Sigmoid colon (tissue), 7 donors: ENCODE results near the gene SLC38A3. TPM values are rescaled to one million over a fixed set of nuclear protein-coding genes. Genes with fewer than 3 reads are reported as not detected.

Source experiments
- DNase-seq: peaks from one replicate; pipeline ENCODE4 v3.0.0-alpha.2; 2019
- H3K27ac ChIP-seq, 4 donors: fragments of 200-600 bp; sonication (generic); one replicate each; pipeline ENCODE4 v1.5.1; 2016 to 2019; ENCODE audit warnings: mild to moderate bottlenecking in 1 of 4
- H3K27me3 ChIP-seq, 3 donors: fragments of 200-600 bp; sonication (generic); one replicate each; pipeline ENCODE4 v1.5.1; 2019; ENCODE audit warnings: mild to moderate bottlenecking in 1 of 3
- H3K36me3 ChIP-seq, 4 donors: fragments of 200-600 bp; sonication (generic); one replicate each; pipeline ENCODE4 v1.5.1; 2016 to 2019
- H3K4me1 ChIP-seq, 4 donors: fragments of 200-600 bp; sonication (generic); one replicate each; pipeline ENCODE4 v1.5.1; 2017 to 2019
- H3K4me3 ChIP-seq, 4 donors: fragments of 200-600 bp; sonication (generic); one replicate each; pipeline ENCODE4 v1.5.1; 2017 to 2019; ENCODE audit warnings: mild to moderate bottlenecking in 2 of 4, moderate library complexity in 1 of 4
- H3K9me3 ChIP-seq, 4 donors: fragments of 200-600 bp in 3 of 4; sonication (generic) in 3 of 4; one replicate each; pipeline versions ENCODE4 v1.5.1 to v1.6.1; 2013 to 2019
- CTCF ChIP-seq, 4 experiments: fragments of 450-650 bp in 3 of 4; fragments of 200-600 bp in 1 of 4; IDR thresholded peaks; one replicate each; pipeline ENCODE4 v1.5.1; 2016 to 2019; ENCODE audit warnings: antibody characterized with exemption in 4 of 4, mild to moderate bottlenecking in 3 of 4, moderate library complexity in 2 of 4
- EP300 ChIP-seq, 4 donors: sonication (generic); formaldehyde crosslinking; IDR thresholded peaks; one replicate each; pipeline ENCODE4 v1.6.1; 2017; ENCODE audit warnings: antibody characterized with exemption in 4 of 4
- POLR2A ChIP-seq, 2 donors: fragments of 450-650 bp; IDR thresholded peaks; one replicate each; pipeline ENCODE4 v1.6.1; 2016; ENCODE audit warnings: antibody characterized with exemption in 2 of 2, mild to moderate bottlenecking in 2 of 2, moderate library complexity in 2 of 2
- POLR2AphosphoS5 ChIP-seq, 4 donors: sonication (generic); formaldehyde crosslinking; IDR thresholded peaks; one replicate each; pipeline ENCODE4 v1.6.1; 2017; ENCODE audit warnings: antibody characterized with exemption in 4 of 4
- WGBS, 2 donors: extraction: QIAGEN DNeasy Blood & Tissue Kit; methylation state at CpG; one replicate each; pipeline ENCODE4 v1.1.7; 2013; 5-methylcytosine and 5-hydroxymethylcytosine counted together
- intact Hi-C: fragments of 100-400 bp; cut with DNase I; formaldehyde crosslinking; loops from one replicate; pipeline ENCODE4 v1.15.1; 2023
- polyA plus RNA-seq, 3 donors: library from polyadenylated mRNA; stranded (reverse); fragments of 200-250 nt; gene quantifications; one replicate each; pipeline ENCODE4 v1.2.3, GENCODE V29; 2013
- total RNA-seq, 4 donors: library from RNA; depleted of rRNA; stranded (reverse); fragments of >200 nt; gene quantifications; one replicate each; pipeline ENCODE4 v1.1.0, GENCODE V29; 2016
- donor health status: healthy with polysubstance abuse.
- donor health status: Bipolar disorder and iron deficiency.
- donor health status: healthy.

Gene SLC38A3
- total and polyA plus RNA-seq, 7 donors = 0.07 to 0.28 TPM; not detected in 5

GRCh38 chr3:50177346-50177745, 27.7 kb upstream of the SLC38A3 start:
- DNase-seq = no peak
- no peaks in the 10 kb centered on the region for H3K9me3 ChIP-seq
- 19 to 71% methylated on average over 2 of the region's 2 CpGs for WGBS, 2 donors
- TF ChIP-seq POLR2A (IDR thresholded peaks at IDR 0.05) (no peak), EP300 (IDR thresholded peaks at IDR 0.05) (no peak), CTCF (IDR thresholded peaks at IDR 0.05) (no peak), POLR2AphosphoS5 (IDR thresholded peaks at IDR 0.05) (no peak)
- no peaks in the 10 kb centered on the region for H3K27me3 ChIP-seq
- H3K4me3 ChIP-seq = no peak overlapping the region
- H3K36me3 ChIP-seq = peaks cover 0 to 26% (median 4%) of the 10 kb centered on the region in 4 donors
- H3K27ac ChIP-seq = no peak overlapping the region
- peaks cover 0 to 8% (median 0%) of the 10 kb centered on the region in 4 donors for H3K4me1 ChIP-seq
- intact Hi-C loops = loop anchor here (5.0 kb wide), 1 partner anchor 40 kb away; no protein-coding TSS in a partner anchor

DNA sequence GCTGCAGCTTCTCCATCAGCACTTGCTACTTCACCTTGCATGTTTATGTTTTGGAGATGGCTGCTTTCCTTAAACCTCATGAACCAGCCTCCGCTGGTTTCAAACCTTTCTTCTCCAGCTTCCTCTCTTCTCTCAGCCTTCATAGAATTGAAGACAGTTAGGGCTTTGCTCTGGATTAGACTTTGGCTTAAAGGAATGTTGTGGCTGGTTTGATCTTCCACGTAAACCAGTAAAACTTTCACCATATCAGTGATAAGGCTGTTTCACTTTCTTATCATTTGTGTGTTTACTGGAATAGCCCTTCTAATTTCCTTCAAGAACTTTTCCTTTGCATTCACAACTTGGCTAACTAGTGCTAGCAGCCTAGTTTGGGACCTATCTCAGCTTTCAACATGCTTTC, 25.4 kb upstream of the SLC38A3 start:
- H3K27ac ChIP-seq = no peak overlapping the region
- intact Hi-C loops = loop anchor here (5.0 kb wide), 1 partner anchor 42 kb away; no protein-coding TSS in a partner anchor
- H3K36me3 ChIP-seq = peaks cover 0 to 21% (median 0%) of the 10 kb centered on the region in 4 donors
- no peaks in the 10 kb centered on the region for H3K27me3 ChIP-seq
- no peaks in the 10 kb centered on the region for H3K4me1 ChIP-seq
- no peak overlapping the region for H3K4me3 ChIP-seq
- WGBS, 2 donors = 4 to 31% methylated on average over 2 of the region's 2 CpGs
- H3K9me3 ChIP-seq = no peaks in the 10 kb centered on the region
- no peak for TF ChIP-seq POLR2A (IDR thresholded peaks at IDR 0.05)
- no peak for TF ChIP-seq CTCF (IDR thresholded peaks at IDR 0.05)
- no peak for TF ChIP-seq POLR2AphosphoS5 (IDR thresholded peaks at IDR 0.05)
- TF ChIP-seq EP300 (IDR thresholded peaks at IDR 0.05) = no peak
- DNase-seq = no peak

DNA sequence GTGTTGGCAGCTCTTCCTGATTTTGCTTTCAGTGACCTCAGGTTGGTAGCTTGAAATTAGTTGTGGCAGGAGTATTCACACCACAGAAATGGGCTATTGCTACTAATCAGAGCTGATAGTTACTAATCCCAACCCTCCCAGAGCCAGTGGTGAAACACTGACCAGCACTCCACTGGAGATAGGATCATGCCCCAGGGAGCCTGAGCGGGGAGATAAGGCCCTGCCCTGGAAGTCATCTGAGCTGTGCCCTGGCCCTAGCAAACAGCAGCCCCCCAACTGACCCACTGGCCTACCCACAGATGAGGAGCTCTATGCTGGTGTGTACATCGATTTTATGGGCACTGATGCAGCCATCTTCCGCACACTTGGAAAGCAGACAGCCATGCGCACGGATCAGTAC, 23.1 kb upstream of the SLC38A3 start:
- no peak for DNase-seq
- H3K27me3 ChIP-seq = no peaks in the 10 kb centered on the region
- H3K4me3 ChIP-seq = no peak overlapping the region
- 94 to 95% methylated on average over 5 of the region's 5 CpGs for WGBS, 2 donors
- intact Hi-C loops = no loop called here
- H3K27ac ChIP-seq = no peak overlapping the region
- no peaks in the 10 kb centered on the region for H3K4me1 ChIP-seq
- no peaks in the 10 kb centered on the region for H3K9me3 ChIP-seq
- TF ChIP-seq CTCF (IDR thresholded peaks at IDR 0.05) = no peak
- H3K36me3 ChIP-seq = peaks cover 0 to 20% (median 0%) of the 10 kb centered on the region in 4 donors

DNA sequence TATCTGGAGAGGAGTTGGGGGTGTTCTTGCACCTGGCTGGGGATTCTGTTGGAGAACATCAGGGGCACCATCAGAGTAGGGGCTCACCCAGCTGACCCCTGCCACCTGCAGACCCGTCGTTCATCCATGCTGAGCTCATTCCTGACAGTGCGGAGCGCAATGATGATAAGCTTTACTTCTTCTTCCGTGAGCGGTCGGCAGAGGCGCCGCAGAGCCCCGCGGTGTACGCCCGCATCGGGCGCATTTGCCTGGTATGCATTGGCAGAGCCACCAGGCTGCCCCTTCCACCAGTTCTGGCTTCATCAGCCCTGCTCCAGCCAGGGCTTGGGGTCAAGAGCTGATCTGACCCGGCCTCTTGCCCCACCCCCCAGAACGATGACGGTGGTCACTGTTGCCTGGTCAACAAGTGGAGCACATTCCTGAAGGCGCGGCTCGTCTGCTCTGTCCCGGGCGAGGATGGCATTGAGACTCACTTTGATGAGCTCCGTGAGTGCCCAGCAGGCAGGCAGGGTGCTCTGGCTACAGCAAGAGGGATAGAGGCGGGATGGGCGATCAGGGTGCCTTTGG, 22.5 kb upstream of the SLC38A3 start:
- WGBS, 2 donors = 88 to 93% methylated on average over 26 of the region's 26 CpGs
- H3K4me3 ChIP-seq = no peak overlapping the region
- H3K27me3 ChIP-seq = no peaks in the 10 kb centered on the region
- DNase-seq = no peak
- intact Hi-C loops = no loop called here
- H3K27ac ChIP-seq = no peak overlapping the region
- no peaks in the 10 kb centered on the region for H3K4me1 ChIP-seq
- TF ChIP-seq CTCF (IDR thresholded peaks at IDR 0.05) (no peak), EP300 (IDR thresholded peaks at IDR 0.05) (no peak), POLR2A (IDR thresholded peaks at IDR 0.05) (no peak), POLR2AphosphoS5 (IDR thresholded peaks at IDR 0.05) (no peak)
- H3K36me3 ChIP-seq = peaks cover 0 to 22% (median 0%) of the 10 kb centered on the region in 4 donors
- no peaks in the 10 kb centered on the region for H3K9me3 ChIP-seq

- Histone ChIP-seq H3K36me3 (peaks cover 0 to 24% (median 0%) of the 10 kb centered on the region in 4 donors), H3K4me3 (no peak overlapping the region), H3K27ac (no peak overlapping the region), H3K4me1 (no peaks in the 10 kb centered on the region), H3K9me3 (no peaks in the 10 kb centered on the region), H3K27me3 (no peaks in the 10 kb centered on the region)
- WGBS, 2 donors = 93 to 94% methylated on average over 6 of the region's 6 CpGs
- no peak for DNase-seq
- intact Hi-C loops = no loop called here
- TF ChIP-seq POLR2A (IDR thresholded peaks at IDR 0.05) (no peak), CTCF (IDR thresholded peaks at IDR 0.05) (no peak), POLR2AphosphoS5 (IDR thresholded peaks at IDR 0.05) (no peak), EP300 (IDR thresholded peaks at IDR 0.05) (no peak)
These were observed 21.3 kb upstream of the SLC38A3 start for GRCh38 chr3:50183755-50184154.
